ENCODE data around the gene UXT. TPM values are rescaled to one million over a fixed set of nuclear protein-coding genes. Genes with fewer than 3 reads are reported as not detected.

UXT gene
- total and polyA plus RNA-seq, 2 experiments from 2014 or later: 58.4 to 141 TPM

DNA sequence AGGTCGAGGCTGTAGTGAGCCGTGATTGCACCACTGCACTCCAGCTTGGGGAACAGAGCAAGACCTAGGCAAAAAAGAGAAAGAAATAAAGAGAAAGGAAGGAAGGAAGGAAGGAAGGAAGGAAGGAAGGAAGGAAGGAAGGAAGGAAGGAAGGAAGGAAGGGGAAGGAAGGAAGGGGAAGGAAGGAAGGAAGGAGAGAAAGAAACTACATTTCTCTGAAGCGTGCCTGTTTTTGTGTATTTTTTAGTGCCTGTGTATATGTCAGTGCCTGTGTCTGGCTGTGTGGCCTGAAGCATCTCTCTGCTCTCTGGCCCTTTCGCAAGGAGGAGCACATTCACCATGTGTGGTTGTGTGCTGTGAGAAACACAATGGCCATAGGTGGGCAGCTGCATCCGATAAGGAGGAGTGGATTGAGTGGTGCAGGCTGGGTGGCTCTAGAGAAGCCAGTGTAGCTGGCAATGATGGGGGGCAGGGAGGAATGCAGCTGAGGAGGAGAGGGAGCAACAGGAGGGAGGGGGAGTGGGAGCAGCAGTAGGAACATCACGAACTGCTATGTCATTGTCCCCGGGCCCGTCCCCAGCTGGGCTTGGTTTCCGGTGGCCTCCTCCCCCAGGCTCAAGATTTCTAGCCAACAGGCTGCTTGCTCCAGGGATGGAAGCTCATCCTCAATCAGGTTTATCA, 50.7 kb downstream of the UXT start:
- Histone ChIP-seq H3K27me3 (ENCODE audit: insufficient read depth) (no peaks in the 10 kb centered on the region), H3K4me2 (no peak overlapping the region), H3K79me2 (replicated peaks; ENCODE audit: insufficient read depth) (no peaks in the 10 kb centered on the region), H3K27ac (ENCODE audit: low read depth) (0 out of 2 replicates have a peak overlapping the region, but pooled peaks have one; percentile 59), H3K36me3 (ENCODE audit: insufficient read depth) (no peaks in the 10 kb centered on the region), H2AFZ (no peak overlapping the region), H4K20me1 (replicated peaks; ENCODE audit: insufficient read depth) (no peaks in the 10 kb centered on the region), H3K9me2 (ENCODE audit: insufficient read depth) (no peaks in the 10 kb centered on the region), H3K4me1 (ENCODE audit: insufficient read depth) (no peaks in the 10 kb centered on the region), H3K4me3 (no peak overlapping the region; the same call in 1 of the 2 replicates), H3F3A (replicated peaks; ENCODE audit: low read depth) (no peaks in the 10 kb centered on the region)
- Mint-ChIP-seq H3K4me1 (peaks cover 17% of the 10 kb centered on the region), H3K27ac (peak overlapping the region; percentile 98), H3K36me3 (ENCODE audit: low read depth) (peaks cover 13% of the 10 kb centered on the region; the same call in 2 of the 3 replicates), H3K9me3 (no peaks in the 10 kb centered on the region), H3K4me3 (no peak overlapping the region; the same call in 1 of the 3 replicates), H3K27me3 (ENCODE audit: insufficient read depth, low read depth, poor library complexity) (peaks cover 4% of the 10 kb centered on the region)
- TF ChIP-seq STAT1 (IDR thresholded peaks at IDR 0.05; ENCODE audit: unreplicated experiment) (no peak), EZH2 (IDR thresholded peaks at IDR 0.05; ENCODE audit: low read depth, unreplicated experiment) (no peak)
- TF ChIP-seq, protein P1, sequence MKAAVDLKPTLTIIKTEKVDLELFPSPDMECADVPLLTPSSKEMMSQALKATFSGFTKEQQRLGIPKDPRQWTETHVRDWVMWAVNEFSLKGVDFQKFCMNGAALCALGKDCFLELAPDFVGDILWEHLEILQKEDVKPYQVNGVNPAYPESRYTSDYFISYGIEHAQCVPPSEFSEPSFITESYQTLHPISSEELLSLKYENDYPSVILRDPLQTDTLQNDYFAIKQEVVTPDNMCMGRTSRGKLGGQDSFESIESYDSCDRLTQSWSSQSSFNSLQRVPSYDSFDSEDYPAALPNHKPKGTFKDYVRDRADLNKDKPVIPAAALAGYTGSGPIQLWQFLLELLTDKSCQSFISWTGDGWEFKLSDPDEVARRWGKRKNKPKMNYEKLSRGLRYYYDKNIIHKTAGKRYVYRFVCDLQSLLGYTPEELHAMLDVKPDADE (IDR thresholded peaks at IDR 0.05): peak; percentile 65; the same call in 1 of the 2 replicates
- ATAC-seq: peak; percentile 96
- DNase-seq (ENCODE audit: low spot score): peak; percentile 74

GRCh38 chrX:47607091-47607490, 51.9 kb downstream of the UXT start:
- no peaks in the 10 kb centered on the region for H3K36me3 ChIP-seq (ENCODE audit: insufficient read depth)
- H4K20me1 ChIP-seq (replicated peaks; ENCODE audit: insufficient read depth): no peaks in the 10 kb centered on the region
- no peaks in the 10 kb centered on the region for H3F3A ChIP-seq (replicated peaks; ENCODE audit: low read depth)
- Mint-ChIP-seq H3K4me1 (peaks cover 17% of the 10 kb centered on the region), H3K4me3 (no peak overlapping the region), H3K27ac (no peak overlapping the region), H3K27me3 (ENCODE audit: insufficient read depth, low read depth, poor library complexity) (peaks cover 4% of the 10 kb centered on the region), H3K36me3 (ENCODE audit: low read depth) (peaks cover 13% of the 10 kb centered on the region; the same call in 2 of the 3 replicates), H3K9me3 (no peaks in the 10 kb centered on the region)
- 0 out of 2 replicates have a peak overlapping the region, but pooled peaks have one; percentile 14 for H3K27ac ChIP-seq (ENCODE audit: low read depth)
- no peak overlapping the region for H3K4me3 ChIP-seq
- ATAC-seq (no peak), DNase-seq (ENCODE audit: low spot score) (no peak)
- TF ChIP-seq, protein P2, sequence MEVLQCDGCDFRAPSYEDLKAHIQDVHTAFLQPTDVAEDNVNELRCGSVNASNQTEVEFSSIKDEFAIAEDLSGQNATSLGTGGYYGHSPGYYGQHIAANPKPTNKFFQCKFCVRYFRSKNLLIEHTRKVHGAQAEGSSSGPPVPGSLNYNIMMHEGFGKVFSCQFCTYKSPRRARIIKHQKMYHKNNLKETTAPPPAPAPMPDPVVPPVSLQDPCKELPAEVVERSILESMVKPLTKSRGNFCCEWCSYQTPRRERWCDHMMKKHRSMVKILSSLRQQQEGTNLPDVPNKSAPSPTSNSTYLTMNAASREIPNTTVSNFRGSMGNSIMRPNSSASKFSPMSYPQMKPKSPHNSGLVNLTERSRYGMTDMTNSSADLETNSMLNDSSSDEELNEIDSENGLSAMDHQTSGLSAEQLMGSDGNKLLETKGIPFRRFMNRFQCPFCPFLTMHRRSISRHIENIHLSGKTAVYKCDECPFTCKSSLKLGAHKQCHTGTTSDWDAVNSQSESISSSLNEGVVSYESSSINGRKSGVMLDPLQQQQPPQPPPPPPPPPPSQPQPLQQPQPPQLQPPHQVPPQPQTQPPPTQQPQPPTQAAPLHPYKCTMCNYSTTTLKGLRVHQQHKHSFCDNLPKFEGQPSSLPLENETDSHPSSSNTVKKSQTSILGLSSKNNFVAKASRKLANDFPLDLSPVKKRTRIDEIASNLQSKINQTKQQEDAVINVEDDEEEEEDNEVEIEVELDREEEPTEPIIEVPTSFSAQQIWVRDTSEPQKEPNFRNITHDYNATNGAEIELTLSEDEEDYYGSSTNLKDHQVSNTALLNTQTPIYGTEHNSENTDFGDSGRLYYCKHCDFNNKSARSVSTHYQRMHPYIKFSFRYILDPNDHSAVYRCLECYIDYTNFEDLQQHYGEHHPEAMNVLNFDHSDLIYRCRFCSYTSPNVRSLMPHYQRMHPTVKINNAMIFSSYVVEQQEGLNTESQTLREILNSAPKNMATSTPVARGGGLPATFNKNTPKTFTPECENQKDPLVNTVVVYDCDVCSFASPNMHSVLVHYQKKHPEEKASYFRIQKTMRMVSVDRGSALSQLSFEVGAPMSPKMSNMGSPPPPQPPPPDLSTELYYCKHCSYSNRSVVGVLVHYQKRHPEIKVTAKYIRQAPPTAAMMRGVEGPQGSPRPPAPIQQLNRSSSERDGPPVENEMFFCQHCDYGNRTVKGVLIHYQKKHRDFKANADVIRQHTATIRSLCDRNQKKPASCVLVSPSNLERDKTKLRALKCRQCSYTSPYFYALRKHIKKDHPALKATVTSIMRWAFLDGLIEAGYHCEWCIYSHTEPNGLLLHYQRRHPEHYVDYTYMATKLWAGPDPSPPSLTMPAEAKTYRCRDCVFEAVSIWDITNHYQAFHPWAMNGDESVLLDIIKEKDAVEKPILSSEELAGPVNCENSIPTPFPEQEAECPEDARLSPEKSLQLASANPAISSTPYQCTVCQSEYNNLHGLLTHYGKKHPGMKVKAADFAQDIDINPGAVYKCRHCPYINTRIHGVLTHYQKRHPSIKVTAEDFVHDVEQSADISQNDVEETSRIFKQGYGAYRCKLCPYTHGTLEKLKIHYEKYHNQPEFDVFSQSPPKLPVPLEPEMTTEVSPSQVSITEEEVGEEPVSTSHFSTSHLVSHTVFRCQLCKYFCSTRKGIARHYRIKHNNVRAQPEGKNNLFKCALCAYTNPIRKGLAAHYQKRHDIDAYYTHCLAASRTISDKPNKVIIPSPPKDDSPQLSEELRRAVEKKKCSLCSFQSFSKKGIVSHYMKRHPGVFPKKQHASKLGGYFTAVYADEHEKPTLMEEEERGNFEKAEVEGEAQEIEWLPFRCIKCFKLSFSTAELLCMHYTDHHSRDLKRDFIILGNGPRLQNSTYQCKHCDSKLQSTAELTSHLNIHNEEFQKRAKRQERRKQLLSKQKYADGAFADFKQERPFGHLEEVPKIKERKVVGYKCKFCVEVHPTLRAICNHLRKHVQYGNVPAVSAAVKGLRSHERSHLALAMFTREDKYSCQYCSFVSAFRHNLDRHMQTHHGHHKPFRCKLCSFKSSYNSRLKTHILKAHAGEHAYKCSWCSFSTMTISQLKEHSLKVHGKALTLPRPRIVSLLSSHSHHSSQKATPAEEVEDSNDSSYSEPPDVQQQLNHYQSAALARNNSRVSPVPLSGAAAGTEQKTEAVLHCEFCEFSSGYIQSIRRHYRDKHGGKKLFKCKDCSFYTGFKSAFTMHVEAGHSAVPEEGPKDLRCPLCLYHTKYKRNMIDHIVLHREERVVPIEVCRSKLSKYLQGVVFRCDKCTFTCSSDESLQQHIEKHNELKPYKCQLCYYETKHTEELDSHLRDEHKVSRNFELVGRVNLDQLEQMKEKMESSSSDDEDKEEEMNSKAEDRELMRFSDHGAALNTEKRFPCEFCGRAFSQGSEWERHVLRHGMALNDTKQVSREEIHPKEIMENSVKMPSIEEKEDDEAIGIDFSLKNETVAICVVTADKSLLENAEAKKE (CRISPR knock-in tag; IDR thresholded peaks at IDR 0.05): no peak
- TF ChIP-seq POLR2AphosphoS5 (IDR thresholded peaks at IDR 0.05; ENCODE audit: low read depth) (no peak), ZNF331 (CRISPR knock-in tag; IDR thresholded peaks at IDR 0.05; ENCODE audit: low read depth) (no peak), JUNB (IDR thresholded peaks at IDR 0.05; ENCODE audit: unreplicated experiment) (no peak)
- TF ChIP-seq, protein P3, sequence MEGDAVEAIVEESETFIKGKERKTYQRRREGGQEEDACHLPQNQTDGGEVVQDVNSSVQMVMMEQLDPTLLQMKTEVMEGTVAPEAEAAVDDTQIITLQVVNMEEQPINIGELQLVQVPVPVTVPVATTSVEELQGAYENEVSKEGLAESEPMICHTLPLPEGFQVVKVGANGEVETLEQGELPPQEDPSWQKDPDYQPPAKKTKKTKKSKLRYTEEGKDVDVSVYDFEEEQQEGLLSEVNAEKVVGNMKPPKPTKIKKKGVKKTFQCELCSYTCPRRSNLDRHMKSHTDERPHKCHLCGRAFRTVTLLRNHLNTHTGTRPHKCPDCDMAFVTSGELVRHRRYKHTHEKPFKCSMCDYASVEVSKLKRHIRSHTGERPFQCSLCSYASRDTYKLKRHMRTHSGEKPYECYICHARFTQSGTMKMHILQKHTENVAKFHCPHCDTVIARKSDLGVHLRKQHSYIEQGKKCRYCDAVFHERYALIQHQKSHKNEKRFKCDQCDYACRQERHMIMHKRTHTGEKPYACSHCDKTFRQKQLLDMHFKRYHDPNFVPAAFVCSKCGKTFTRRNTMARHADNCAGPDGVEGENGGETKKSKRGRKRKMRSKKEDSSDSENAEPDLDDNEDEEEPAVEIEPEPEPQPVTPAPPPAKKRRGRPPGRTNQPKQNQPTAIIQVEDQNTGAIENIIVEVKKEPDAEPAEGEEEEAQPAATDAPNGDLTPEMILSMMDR (conservative IDR thresholded peaks at IDR 0.05; ENCODE audit: low read depth in 2 of 2): no peak
- H3K27me3 ChIP-seq (ENCODE audit: insufficient read depth): no peaks in the 10 kb centered on the region
- H3K9me2 ChIP-seq (ENCODE audit: insufficient read depth): no peaks in the 10 kb centered on the region
- no peaks in the 10 kb centered on the region for H3K4me1 ChIP-seq (ENCODE audit: insufficient read depth)
- no peak overlapping the region for H3K4me2 ChIP-seq
- no peak overlapping the region for H2AFZ ChIP-seq
- H3K79me2 ChIP-seq (replicated peaks; ENCODE audit: insufficient read depth): no peaks in the 10 kb centered on the region
